ENCODE results near the gene TAAR5. TPM values are rescaled to one million over a fixed set of nuclear protein-coding genes. Genes with fewer than 3 reads are reported as not detected.

Gene TAAR5
- polyA plus RNA-seq, 3 donors, result not detected

DNA sequence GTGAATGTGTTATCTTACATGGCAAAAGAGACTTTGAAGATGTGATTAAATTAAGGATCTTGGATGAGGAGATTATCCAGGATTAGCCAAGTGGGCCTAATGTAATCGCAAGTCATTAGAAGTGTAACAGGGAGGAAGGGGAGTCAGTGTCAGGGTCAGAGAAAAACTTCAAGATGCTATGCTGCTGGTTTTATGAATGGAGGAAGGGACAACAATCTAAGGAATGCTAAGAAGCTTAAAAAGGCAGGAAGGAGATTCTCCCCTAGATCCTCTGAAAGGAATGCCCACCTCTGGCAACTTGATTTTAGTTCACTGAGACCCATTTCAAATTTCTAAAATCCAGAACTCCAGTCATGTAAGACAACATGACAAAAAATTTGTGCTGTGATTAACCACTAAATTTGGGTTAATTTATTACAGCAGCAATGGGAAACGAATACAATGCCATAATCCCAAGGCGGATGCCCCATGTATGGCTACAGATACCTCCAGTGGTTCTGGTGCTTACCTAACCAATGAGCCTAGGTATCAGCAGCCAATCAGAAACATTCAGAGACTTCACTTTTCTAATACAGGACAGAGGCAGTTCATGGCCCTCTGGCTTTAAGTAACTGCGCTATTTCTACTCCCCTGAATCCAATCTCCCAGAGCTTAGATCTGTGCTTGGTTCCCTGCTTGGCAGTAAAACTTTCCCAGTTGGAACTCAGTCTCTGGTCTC, 40.6 kb downstream of the TAAR5 start:
- H3K4me3 ChIP-seq (replicated peaks in 1 of 3; ENCODE audit: low read depth in 2 of 3, low read length in 3 of 3), result no peak overlapping the region
- no peaks in the 10 kb centered on the region for H3K9me3 ChIP-seq (replicated peaks in 1 of 2; ENCODE audit: control insufficient read depth in 1 of 2, insufficient read depth in 1 of 2, low read length in 2 of 2)
- TF ChIP-seq, protein P1, sequence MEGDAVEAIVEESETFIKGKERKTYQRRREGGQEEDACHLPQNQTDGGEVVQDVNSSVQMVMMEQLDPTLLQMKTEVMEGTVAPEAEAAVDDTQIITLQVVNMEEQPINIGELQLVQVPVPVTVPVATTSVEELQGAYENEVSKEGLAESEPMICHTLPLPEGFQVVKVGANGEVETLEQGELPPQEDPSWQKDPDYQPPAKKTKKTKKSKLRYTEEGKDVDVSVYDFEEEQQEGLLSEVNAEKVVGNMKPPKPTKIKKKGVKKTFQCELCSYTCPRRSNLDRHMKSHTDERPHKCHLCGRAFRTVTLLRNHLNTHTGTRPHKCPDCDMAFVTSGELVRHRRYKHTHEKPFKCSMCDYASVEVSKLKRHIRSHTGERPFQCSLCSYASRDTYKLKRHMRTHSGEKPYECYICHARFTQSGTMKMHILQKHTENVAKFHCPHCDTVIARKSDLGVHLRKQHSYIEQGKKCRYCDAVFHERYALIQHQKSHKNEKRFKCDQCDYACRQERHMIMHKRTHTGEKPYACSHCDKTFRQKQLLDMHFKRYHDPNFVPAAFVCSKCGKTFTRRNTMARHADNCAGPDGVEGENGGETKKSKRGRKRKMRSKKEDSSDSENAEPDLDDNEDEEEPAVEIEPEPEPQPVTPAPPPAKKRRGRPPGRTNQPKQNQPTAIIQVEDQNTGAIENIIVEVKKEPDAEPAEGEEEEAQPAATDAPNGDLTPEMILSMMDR (IDR thresholded peaks at IDR 0.05), result no peak
- H3K27ac ChIP-seq (ENCODE audit: low read depth in 1 of 2, low read length in 2 of 2), result no peak overlapping the region
- Mint-ChIP-seq H3K4me1 (no peaks in the 10 kb centered on the region), H3K36me3 (no peaks in the 10 kb centered on the region), H3K9me3 (no peaks in the 10 kb centered on the region), H3K27me3 (ENCODE audit: low read depth in 3 of 3) (peaks cover 2 to 6% (median 5%) of the 10 kb centered on the region in 3 donors), H3K27ac (no peak overlapping the region), H3K4me3 (no peak overlapping the region)
- DNase-seq, result no peak
- H3K27me3 ChIP-seq (ENCODE audit: control insufficient read depth in 2 of 2, insufficient read depth in 2 of 2, low read length in 2 of 2), result no peaks in the 10 kb centered on the region
- no peaks in the 10 kb centered on the region for H3K79me2 ChIP-seq (ENCODE audit: insufficient read depth, low read length)
- no peaks in the 10 kb centered on the region for H3K36me3 ChIP-seq (replicated peaks in 1 of 2; ENCODE audit: control insufficient read depth in 1 of 2, insufficient read depth in 2 of 2, low read length in 2 of 2)
- H2AFZ ChIP-seq (ENCODE audit: insufficient read depth, low read depth, low read length, poor library complexity, severe bottlenecking), result no peak overlapping the region
- no peak overlapping the region for H3K9ac ChIP-seq (ENCODE audit: insufficient read depth, low read length, poor library complexity, severe bottlenecking)
- WGBS (ENCODE audit: insufficient coverage), result 100% methylated on average over 4 of the region's 4 CpGs
- no peaks in the 10 kb centered on the region for H4K20me1 ChIP-seq (ENCODE audit: insufficient read depth, low read length)
- intact Hi-C loops (cut with micrococcal nuclease), result loop anchor here in 1 of 2 donors (10.0 kb wide), 1 partner anchor 1366 kb away; no protein-coding TSS in a partner anchor
- H3K4me1 ChIP-seq (ENCODE audit: control insufficient read depth in 1 of 2, insufficient read depth in 2 of 2, low read length in 2 of 2), result no peaks in the 10 kb centered on the region
- H3K4me2 ChIP-seq (replicated peaks; ENCODE audit: extremely low read depth, low read length, poor library complexity, severe bottlenecking), result no peak overlapping the region

GRCh38 chr6:132544826-132545225, 44.7 kb downstream of the TAAR5 start:
- H3K36me3 Mint-ChIP-seq, result no peaks in the 10 kb centered on the region
- H2AFZ ChIP-seq (ENCODE audit: insufficient read depth, low read depth, low read length, poor library complexity, severe bottlenecking), result no peak overlapping the region
- intact Hi-C loops (cut with micrococcal nuclease), result loop anchor here in 1 of 2 donors (10.0 kb wide), 1 partner anchor 1370 kb away; no protein-coding TSS in a partner anchor
- no peak overlapping the region for H3K27ac ChIP-seq (ENCODE audit: low read depth in 1 of 2, low read length in 2 of 2)
- no peak overlapping the region for H3K9ac ChIP-seq (ENCODE audit: insufficient read depth, low read length, poor library complexity, severe bottlenecking)
- no peak overlapping the region for H3K4me2 ChIP-seq (replicated peaks; ENCODE audit: extremely low read depth, low read length, poor library complexity, severe bottlenecking)
- no peak overlapping the region for H3K4me3 Mint-ChIP-seq
- no peak overlapping the region for H3K4me3 ChIP-seq (replicated peaks in 1 of 3; ENCODE audit: low read depth in 2 of 3, low read length in 3 of 3)
- TF ChIP-seq, protein P1 (IDR thresholded peaks at IDR 0.05), result no peak
- no peak overlapping the region for H3K27ac Mint-ChIP-seq
- no peaks in the 10 kb centered on the region for H3K79me2 ChIP-seq (ENCODE audit: insufficient read depth, low read length)
- H3K27me3 Mint-ChIP-seq (ENCODE audit: low read depth in 3 of 3), result peaks cover 2 to 15% (median 6%) of the 10 kb centered on the region in 3 donors
- H3K9me3 Mint-ChIP-seq, result no peaks in the 10 kb centered on the region
- H3K9me3 ChIP-seq (replicated peaks in 1 of 2; ENCODE audit: control insufficient read depth in 1 of 2, insufficient read depth in 1 of 2, low read length in 2 of 2), result no peaks in the 10 kb centered on the region
- H3K4me1 Mint-ChIP-seq, result no peaks in the 10 kb centered on the region
- H3K27me3 ChIP-seq (ENCODE audit: control insufficient read depth in 2 of 2, insufficient read depth in 2 of 2, low read length in 2 of 2), result peaks cover 3 to 16% of the 10 kb centered on the region in 2 donors
- no peak for DNase-seq
- H3K36me3 ChIP-seq (replicated peaks in 1 of 2; ENCODE audit: control insufficient read depth in 1 of 2, insufficient read depth in 2 of 2, low read length in 2 of 2), result no peaks in the 10 kb centered on the region
- H4K20me1 ChIP-seq (ENCODE audit: insufficient read depth, low read length), result no peaks in the 10 kb centered on the region
- no peaks in the 10 kb centered on the region for H3K4me1 ChIP-seq (ENCODE audit: control insufficient read depth in 1 of 2, insufficient read depth in 2 of 2, low read length in 2 of 2)

Small RNA genes lying within 50 kb of the gene (small RNA-seq; reads per million reads assigned to genes)
- not detected for gene TAAR7P (ENCODE audit: insufficient read length, low read depth)

Other genes starting within 250 kb of the TAAR5 start
- gene MOXD1, start 188.3 kb downstream of the TAAR5 start, polyA plus RNA-seq, result not detected
- gene STX7, start 76.6 kb downstream of the TAAR5 start, polyA plus RNA-seq, result 10 to 100 TPM; 49.7 to 85.1 (median 81.7) TPM
- gene TAAR9, start 51.5 kb downstream of the TAAR5 start, polyA plus RNA-seq, result not detected
- gene TAAR8, start 37.1 kb downstream of the TAAR5 start, polyA plus RNA-seq, result not detected
- not detected for gene TAAR6, start 19.4 kb downstream of the TAAR5 start, polyA plus RNA-seq
- gene TAAR2, start 34.5 kb upstream of the TAAR5 start, polyA plus RNA-seq, result not detected
- not detected for gene TAAR1, start 69.4 kb upstream of the TAAR5 start, polyA plus RNA-seq
- 10 to 100 TPM in 2 of 3 donors, 1 to 10 TPM in 1; 7.9 to 61.2 (median 47.9) TPM for gene VNN1, start 124.3 kb upstream of the TAAR5 start, polyA plus RNA-seq
- gene VNN2, start 168.2 kb upstream of the TAAR5 start, polyA plus RNA-seq, result 100 to 1,000 TPM; 134 to 394 (median 359) TPM
- 10 to 100 TPM; 10.3 to 36.6 (median 24.8) TPM for gene SLC18B1, start 208.9 kb upstream of the TAAR5 start, polyA plus RNA-seq
- gene RPS12, start 224.8 kb upstream of the TAAR5 start, polyA plus RNA-seq, result 1,000 to 10,000 TPM in 1 of 3 donors, 100 to 1,000 TPM in 2; 599 to 3,096 (median 618) TPM

Data from CD14-positive monocyte (primary cell).